Liver (tissue), 9 donors: ENCODE measurements around the gene KRTAP25-1. TPM values are rescaled to one million over a fixed set of nuclear protein-coding genes. Genes with fewer than 3 reads are reported as not detected.

Experiments used
- DNase-seq: peaks from one replicate; pipeline ENCODE4 v3.0.0-alpha.2; 2017; ENCODE audit warnings: low spot score
- H3K27ac ChIP-seq, 2 donors: one replicate each; pipeline ENCODE4 v1.7.0; 2013; ENCODE audit warnings: inconsistent platforms in 2 of 2, low read length in 2 of 2, control low read depth in 1 of 2, low read depth in 1 of 2, mild to moderate bottlenecking in 1 of 2
- H3K27me3 ChIP-seq, 4 donors: one replicate each; pipeline versions ENCODE4 v1.6.1 to v1.7.0; 2013; ENCODE audit warnings: low read length in 3 of 4, inconsistent platforms in 1 of 4, mild to moderate bottlenecking in 1 of 4, moderate library complexity in 1 of 4; ENCODE audit not compliant: control insufficient read depth in 4 of 4, insufficient read depth in 4 of 4
- H3K36me3 ChIP-seq, 4 donors: one replicate each; pipeline versions ENCODE4 v1.6.1 to v1.7.0; 2013; ENCODE audit warnings: low read length in 3 of 4, mild to moderate bottlenecking in 3 of 4, low read depth in 1 of 4, moderate library complexity in 1 of 4; ENCODE audit not compliant: control insufficient read depth in 4 of 4, insufficient read depth in 3 of 4
- H3K4me1 ChIP-seq, 4 donors: one replicate each; pipeline versions ENCODE4 v1.6.1 to v1.7.0; 2013; ENCODE audit warnings: low read length in 3 of 4, mild to moderate bottlenecking in 3 of 4, moderate library complexity in 1 of 4; ENCODE audit not compliant: control insufficient read depth in 4 of 4, insufficient read depth in 4 of 4
- H3K4me3 ChIP-seq, 3 donors: one replicate each; pipeline versions ENCODE4 v1.6.1 to v1.7.0; 2013; ENCODE audit warnings: low read length in 3 of 3, control low read depth in 1 of 3, low read depth in 1 of 3, mild to moderate bottlenecking in 1 of 3
- H3K9ac ChIP-seq, 2 donors: one replicate each; pipeline ENCODE4 v1.7.0; 2013; ENCODE audit warnings: low read length in 2 of 2, mild to moderate bottlenecking in 2 of 2, moderate library complexity in 2 of 2, control low read depth in 1 of 2, low read depth in 1 of 2
- H3K9me3 ChIP-seq, 4 donors: one replicate each; pipeline versions ENCODE4 v1.6.1 to v1.7.0; 2013; ENCODE audit warnings: low read length in 3 of 4; ENCODE audit not compliant: control insufficient read depth in 4 of 4
- EGR1 ChIP-seq, 2 donors: IDR thresholded peaks; 2 replicates each; pipeline ENCODE4 v1.6.1; 2016 to 2018; ENCODE audit warnings: antibody characterized with exemption in 2 of 2, low read depth in 2 of 2
- FOXA1 ChIP-seq: IDR thresholded peaks from 2 replicates; pipeline ENCODE4 v1.6.1; 2016; ENCODE audit warnings: antibody characterized with exemption
- HNF4G ChIP-seq: IDR thresholded peaks from 2 replicates; pipeline ENCODE4 v1.6.1; 2016; ENCODE audit warnings: antibody characterized with exemption
- RAD21 ChIP-seq, 2 donors: IDR thresholded peaks; 2 replicates each; pipeline ENCODE4 v1.6.1; 2016; ENCODE audit warnings: antibody characterized with exemption in 2 of 2, mild to moderate bottlenecking in 2 of 2
- SP1 ChIP-seq: IDR thresholded peaks from 2 replicates; pipeline ENCODE4 v1.6.1; 2018; ENCODE audit warnings: antibody characterized with exemption, mild to moderate bottlenecking
- YY1 ChIP-seq: IDR thresholded peaks from 2 replicates; pipeline ENCODE4 v1.6.1; 2016; ENCODE audit warnings: antibody characterized with exemption, mild to moderate bottlenecking
- WGBS: extraction: QIAGEN DNeasy Blood & Tissue Kit; methylation state at CpG from one replicate; pipeline ENCODE4 v1.1.7; 2013; 5-methylcytosine and 5-hydroxymethylcytosine counted together
- polyA plus RNA-seq, 2 donors: library from polyadenylated mRNA; stranded (reverse) in 1 of 2; unstranded in 1 of 2; fragments of 200-250 nt in 1 of 2; fragments of >200 nt in 1 of 2; fragmentation: Nextera tagmentation in 1 of 2; extraction: Ambion mirVana in 1 of 2; gene quantifications; one replicate each; pipeline versions ENCODE4 v1.2.1 to v1.2.3, GENCODE V29; 2013 to 2015
- total RNA-seq, 2 donors: library from RNA; depleted of rRNA; stranded (reverse); fragments of >200 nt; gene quantifications; one replicate each; pipeline ENCODE4 v1.2.3, GENCODE V29; 2014
- TF ChIP-seq, protein P1 (sequence below): IDR thresholded peaks from 2 replicates; pipeline ENCODE4 v1.6.1; 2016; ENCODE audit warnings: antibody characterized with exemption
- TF ChIP-seq, protein P2 (sequence below): IDR thresholded peaks from 2 replicates; pipeline ENCODE4 v1.6.1; 2016; ENCODE audit warnings: antibody characterized with exemption
- TF ChIP-seq, protein P3 (sequence below): fragments of 150-350 bp; IDR thresholded peaks from 2 replicates; pipeline ENCODE4 v1.5.1; 2017; ENCODE audit warnings: improper control_type of control experiment, low read depth, low read length; ENCODE audit not compliant: missing input control
- TF ChIP-seq, protein P4 (sequence below): IDR thresholded peaks from 2 replicates; pipeline ENCODE4 v1.6.1; 2016; ENCODE audit warnings: antibody characterized with exemption
- donor health status: healthy.
- donor health status: healthy.
- donor health status: healthy.
- donor health status: healthy.
- donor health status: healthy.

Gene KRTAP25-1, protein sequence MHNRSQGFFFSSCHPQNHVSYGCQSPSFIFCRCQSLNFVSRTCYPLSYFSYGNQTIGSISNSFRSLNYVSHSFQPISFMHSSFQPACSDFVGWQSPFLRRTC
- total RNA-seq (not detected), polyA plus RNA-seq (not detected)

DNA sequence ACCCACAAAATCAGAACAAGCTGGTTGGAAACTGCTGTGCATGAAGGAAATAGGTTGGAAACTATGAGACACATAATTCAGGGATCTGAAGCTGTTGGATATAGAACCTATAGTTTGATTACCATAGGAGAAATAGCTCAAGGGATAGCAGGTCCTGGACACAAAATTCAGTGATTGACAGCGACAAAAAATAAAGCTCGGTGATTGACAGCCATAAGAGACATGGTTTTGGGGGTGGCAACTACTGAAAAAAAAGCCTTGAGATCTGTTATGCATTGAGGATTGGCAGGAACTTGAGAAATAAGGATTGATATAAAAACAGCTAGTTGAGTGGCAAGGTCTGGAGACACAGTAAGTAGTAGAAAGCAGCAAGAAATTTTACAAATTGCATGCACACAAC lies at the start of gene KRTAP25-1:
Gene KRTAP25-1 (minus strand): TSS at position 300 of the 400 bp plus-strand sequence. CDS start 24 bp downstream, at position 276.
- H3K4me3 ChIP-seq = no peak within 1 kb of the TSS
- H3K9me3 ChIP-seq = peaks cover 0 to 4% (median 0%) of the 10 kb centered on the region in 4 donors
- no peak within 1 kb of the TSS for H3K9ac ChIP-seq
- H3K4me1 ChIP-seq = no peaks in the 10 kb centered on the region
- peaks cover 0 to 2% (median 0%) of the 10 kb centered on the region in 4 donors for H3K27me3 ChIP-seq
- no peak for DNase-seq
- TF ChIP-seq, protein P1, sequence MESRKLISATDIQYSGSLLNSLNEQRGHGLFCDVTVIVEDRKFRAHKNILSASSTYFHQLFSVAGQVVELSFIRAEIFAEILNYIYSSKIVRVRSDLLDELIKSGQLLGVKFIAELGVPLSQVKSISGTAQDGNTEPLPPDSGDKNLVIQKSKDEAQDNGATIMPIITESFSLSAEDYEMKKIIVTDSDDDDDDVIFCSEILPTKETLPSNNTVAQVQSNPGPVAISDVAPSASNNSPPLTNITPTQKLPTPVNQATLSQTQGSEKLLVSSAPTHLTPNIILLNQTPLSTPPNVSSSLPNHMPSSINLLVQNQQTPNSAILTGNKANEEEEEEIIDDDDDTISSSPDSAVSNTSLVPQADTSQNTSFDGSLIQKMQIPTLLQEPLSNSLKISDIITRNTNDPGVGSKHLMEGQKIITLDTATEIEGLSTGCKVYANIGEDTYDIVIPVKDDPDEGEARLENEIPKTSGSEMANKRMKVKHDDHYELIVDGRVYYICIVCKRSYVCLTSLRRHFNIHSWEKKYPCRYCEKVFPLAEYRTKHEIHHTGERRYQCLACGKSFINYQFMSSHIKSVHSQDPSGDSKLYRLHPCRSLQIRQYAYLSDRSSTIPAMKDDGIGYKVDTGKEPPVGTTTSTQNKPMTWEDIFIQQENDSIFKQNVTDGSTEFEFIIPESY = no peak
- TF ChIP-seq, protein P2, sequence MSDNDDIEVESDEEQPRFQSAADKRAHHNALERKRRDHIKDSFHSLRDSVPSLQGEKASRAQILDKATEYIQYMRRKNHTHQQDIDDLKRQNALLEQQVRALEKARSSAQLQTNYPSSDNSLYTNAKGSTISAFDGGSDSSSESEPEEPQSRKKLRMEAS = no peak
- TF ChIP-seq HNF4G (no peak), YY1 (no peak), RAD21 (IDR thresholded peaks at IDR 0.05) (no peak)
- H3K27ac ChIP-seq = no peak within 1 kb of the TSS
- WGBS = 81% methylated on average over 2 of the region's 2 CpGs
- no peaks in the 10 kb centered on the region for H3K36me3 ChIP-seq

DNA sequence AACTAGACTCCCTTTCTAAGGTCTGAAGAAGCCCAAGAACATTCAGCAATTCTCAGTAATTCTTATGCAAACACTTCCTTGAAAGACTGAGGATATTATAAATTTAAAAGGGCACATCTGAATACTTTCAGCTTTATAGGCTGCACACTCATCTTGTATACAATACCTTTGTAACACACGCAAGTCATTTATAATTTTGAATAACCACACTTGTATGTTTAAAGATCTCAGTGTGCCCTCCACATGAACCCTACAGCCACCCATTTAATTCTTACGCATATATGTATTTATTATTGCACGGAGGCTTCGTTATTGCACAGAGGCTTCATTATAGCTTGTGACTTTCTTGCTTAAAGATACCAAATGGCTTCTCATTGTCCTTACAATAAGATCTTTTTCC lies 49.4 kb upstream of the KRTAP25-1 start:
- WGBS = 88% methylated on average over 4 of the region's 4 CpGs

DNA sequence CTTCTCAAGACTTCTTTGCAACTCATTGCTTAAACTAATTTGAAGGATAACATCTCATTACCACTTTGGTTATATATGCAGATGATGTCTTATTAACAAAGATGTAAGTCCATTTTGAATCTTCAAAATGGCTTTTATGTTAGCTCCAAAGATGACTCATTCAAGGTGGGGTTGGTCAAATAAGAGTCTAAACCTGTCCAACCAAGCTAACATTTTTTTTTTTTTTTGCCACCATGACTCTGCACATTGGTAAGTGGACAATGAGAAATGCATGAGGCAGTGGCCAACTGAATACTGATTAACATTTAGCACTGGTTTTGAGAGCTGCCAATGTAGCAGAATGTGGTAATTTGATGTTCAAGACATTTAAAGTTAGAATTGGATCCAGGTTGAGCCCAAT lies 48.5 kb upstream of the KRTAP25-1 start:
- no peaks in the 10 kb centered on the region for H3K4me1 ChIP-seq
- TF ChIP-seq SP1 (no peak), HNF4G (no peak), YY1 (no peak), EGR1 (IDR thresholded peaks at IDR 0.05; ENCODE audit: low read depth in 2 of 2) (no peak), RAD21 (IDR thresholded peaks at IDR 0.05) (no peak), FOXA1 (no peak)
- TF ChIP-seq, protein P1 = no peak
- TF ChIP-seq, protein P3, sequence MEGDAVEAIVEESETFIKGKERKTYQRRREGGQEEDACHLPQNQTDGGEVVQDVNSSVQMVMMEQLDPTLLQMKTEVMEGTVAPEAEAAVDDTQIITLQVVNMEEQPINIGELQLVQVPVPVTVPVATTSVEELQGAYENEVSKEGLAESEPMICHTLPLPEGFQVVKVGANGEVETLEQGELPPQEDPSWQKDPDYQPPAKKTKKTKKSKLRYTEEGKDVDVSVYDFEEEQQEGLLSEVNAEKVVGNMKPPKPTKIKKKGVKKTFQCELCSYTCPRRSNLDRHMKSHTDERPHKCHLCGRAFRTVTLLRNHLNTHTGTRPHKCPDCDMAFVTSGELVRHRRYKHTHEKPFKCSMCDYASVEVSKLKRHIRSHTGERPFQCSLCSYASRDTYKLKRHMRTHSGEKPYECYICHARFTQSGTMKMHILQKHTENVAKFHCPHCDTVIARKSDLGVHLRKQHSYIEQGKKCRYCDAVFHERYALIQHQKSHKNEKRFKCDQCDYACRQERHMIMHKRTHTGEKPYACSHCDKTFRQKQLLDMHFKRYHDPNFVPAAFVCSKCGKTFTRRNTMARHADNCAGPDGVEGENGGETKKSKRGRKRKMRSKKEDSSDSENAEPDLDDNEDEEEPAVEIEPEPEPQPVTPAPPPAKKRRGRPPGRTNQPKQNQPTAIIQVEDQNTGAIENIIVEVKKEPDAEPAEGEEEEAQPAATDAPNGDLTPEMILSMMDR = no peak
- no peaks in the 10 kb centered on the region for H3K9me3 ChIP-seq
- H3K9ac ChIP-seq = no peak overlapping the region
- no peak overlapping the region for H3K27ac ChIP-seq
- H3K27me3 ChIP-seq = peaks cover 0 to 3% (median 0%) of the 10 kb centered on the region in 4 donors
- H3K4me3 ChIP-seq = no peak overlapping the region
- no peaks in the 10 kb centered on the region for H3K36me3 ChIP-seq
- DNase-seq = no peak

More for the DNA sequence above, 49.4 kb upstream of the KRTAP25-1 start:
- Histone ChIP-seq H3K9me3 (no peaks in the 10 kb centered on the region), H3K4me1 (no peaks in the 10 kb centered on the region), H3K27ac (no peak overlapping the region), H3K4me3 (no peak overlapping the region), H3K36me3 (no peaks in the 10 kb centered on the region), H3K27me3 (peaks cover 0 to 3% (median 0%) of the 10 kb centered on the region in 4 donors), H3K9ac (no peak overlapping the region)
- no peak for DNase-seq
- TF ChIP-seq, protein P2 = no peak
- no peak for TF ChIP-seq EGR1 (IDR thresholded peaks at IDR 0.05; ENCODE audit: low read depth in 2 of 2)
- TF ChIP-seq RAD21 (IDR thresholded peaks at IDR 0.05) = no peak
- TF ChIP-seq, protein P4, sequence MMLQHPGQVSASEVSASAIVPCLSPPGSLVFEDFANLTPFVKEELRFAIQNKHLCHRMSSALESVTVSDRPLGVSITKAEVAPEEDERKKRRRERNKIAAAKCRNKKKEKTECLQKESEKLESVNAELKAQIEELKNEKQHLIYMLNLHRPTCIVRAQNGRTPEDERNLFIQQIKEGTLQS = no peak
